GM12874 (cell line): ENCODE results near the gene TMEM74B.
A peak's percentile ranks its signal among the peaks of the same experiment; 100 is the strongest.

Experiments
- CTCF ChIP-seq: IDR thresholded peaks from 2 replicates; pipeline ENCODE4 v1.5.1; 2011; ENCODE audit warnings: low read depth, mild to moderate bottlenecking, control low read depth, low read length, moderate library complexity; ENCODE audit not compliant: insufficient read depth

The TMEM74B gene

GRCh38 chr20:1189827-1190226, 5.0 kb upstream of the TMEM74B start:
- no peak for TF ChIP-seq CTCF

- TF ChIP-seq CTCF, result no peak
Observed at GRCh38 chr20:1188347-1188746, 3.6 kb upstream of the TMEM74B start.

- TF ChIP-seq CTCF, result no peak
Observed at GRCh38 chr20:1187605-1188171, 2.9 kb upstream of the TMEM74B start.

- no peak for TF ChIP-seq CTCF
Observed at GRCh38 chr20:1186367-1186991, 1.7 kb upstream of the TMEM74B start.

GRCh38 chr20:1185790-1186334, 1.1 kb upstream of the TMEM74B start:
- TF ChIP-seq CTCF, result peak; percentile 67

GRCh38 chr20:1185316-1185741, 548 bp upstream of the TMEM74B start:
- no peak for TF ChIP-seq CTCF

- no peak for TF ChIP-seq CTCF
Observed at GRCh38 chr20:1184260-1184637, 532 bp downstream of the TMEM74B start.
